GM19468 (cell line): Measurements from ENCODE around the gene ZNF771.
A peak's percentile ranks its signal among the peaks of the same experiment; 100 is the strongest.
"Not testable (repeated sequence)": the region's sequence is repeated elsewhere in the genome, so short reads cannot be mapped to it uniquely, and the experiment has no call there.

Experiments used
- ATAC-seq: cut with Tn5 transposase; IDR thresholded peaks from one replicate; pipeline ENCODE4 v1.9.1; 2021; ENCODE audit warnings: mild to moderate bottlenecking, moderate library complexity, moderate number of reproducible peaks; ENCODE audit not compliant: unreplicated experiment; ENCODE audit errors: extremely low read depth

ZNF771 gene

GRCh38 chr16:30429678-30430427, 22.4 kb downstream of the ZNF771 start, which contains the start of gene DCTPP1:
DCTPP1 (minus strand) TSS chr16:30430030; CDS start chr16:30429980, 50 bp downstream.
- ATAC-seq: peak; percentile 88

- no peak for ATAC-seq
Observed at GRCh38 chr16:30430428-30430970, 23.1 kb downstream of the ZNF771 start.

- ATAC-seq: no peak
Observed at GRCh38 chr16:30434852-30435251, 27.4 kb downstream of the ZNF771 start.

- no peak for ATAC-seq
Observed at GRCh38 chr16:30437511-30438046, 30.2 kb downstream of the ZNF771 start.

- ATAC-seq: no peak
Observed at GRCh38 chr16:30438835-30439234, 31.4 kb downstream of the ZNF771 start.

- ATAC-seq: no peak
Observed at GRCh38 chr16:30439720-30440348, 32.4 kb downstream of the ZNF771 start.

- ATAC-seq: no peak
Observed at GRCh38 chr16:30443631-30444030, 36.2 kb downstream of the ZNF771 start.

GRCh38 chr16:30444231-30445148, 37.1 kb downstream of the ZNF771 start:
- ATAC-seq: no peak

- no peak for ATAC-seq
Observed at GRCh38 chr16:30445149-30445407, 37.7 kb downstream of the ZNF771 start.

- peak; percentile 63 for ATAC-seq
Observed at GRCh38 chr16:30445408-30446202, 38.2 kb downstream of the ZNF771 start, which contains the start of gene SEPHS2. SEPHS2 (minus strand) TSS chr16:30445874; CDS start chr16:30445727, 147 bp downstream.

- ATAC-seq: no peak
Observed at GRCh38 chr16:30446203-30446595, 38.8 kb downstream of the ZNF771 start.

GRCh38 chr16:30447512-30448226, 40.3 kb downstream of the ZNF771 start:
- ATAC-seq: no peak

- no peak for ATAC-seq
Observed at GRCh38 chr16:30449116-30449435, 41.7 kb downstream of the ZNF771 start.

GRCh38 chr16:30452709-30453580, 45.5 kb downstream of the ZNF771 start:
- ATAC-seq: not testable (repeated sequence)

- ATAC-seq: no peak
Observed at GRCh38 chr16:30456302-30456701, 48.9 kb downstream of the ZNF771 start.

- no peak for ATAC-seq
Observed at GRCh38 chr16:30457256-30457655, 49.9 kb downstream of the ZNF771 start.

- ATAC-seq: no peak
Observed at GRCh38 chr16:30457743-30458560, 50.5 kb downstream of the ZNF771 start.
